Raji (cell line): ENCODE data around the gene XPO5.

Experiments
- POLR2A ChIP-seq: IDR thresholded peaks from 2 replicates; pipeline ENCODE4 v1.6.1; 2011; ENCODE audit warnings: low read depth, low read length, control low read depth; ENCODE audit not compliant: insufficient read depth

XPO5 gene

DNA sequence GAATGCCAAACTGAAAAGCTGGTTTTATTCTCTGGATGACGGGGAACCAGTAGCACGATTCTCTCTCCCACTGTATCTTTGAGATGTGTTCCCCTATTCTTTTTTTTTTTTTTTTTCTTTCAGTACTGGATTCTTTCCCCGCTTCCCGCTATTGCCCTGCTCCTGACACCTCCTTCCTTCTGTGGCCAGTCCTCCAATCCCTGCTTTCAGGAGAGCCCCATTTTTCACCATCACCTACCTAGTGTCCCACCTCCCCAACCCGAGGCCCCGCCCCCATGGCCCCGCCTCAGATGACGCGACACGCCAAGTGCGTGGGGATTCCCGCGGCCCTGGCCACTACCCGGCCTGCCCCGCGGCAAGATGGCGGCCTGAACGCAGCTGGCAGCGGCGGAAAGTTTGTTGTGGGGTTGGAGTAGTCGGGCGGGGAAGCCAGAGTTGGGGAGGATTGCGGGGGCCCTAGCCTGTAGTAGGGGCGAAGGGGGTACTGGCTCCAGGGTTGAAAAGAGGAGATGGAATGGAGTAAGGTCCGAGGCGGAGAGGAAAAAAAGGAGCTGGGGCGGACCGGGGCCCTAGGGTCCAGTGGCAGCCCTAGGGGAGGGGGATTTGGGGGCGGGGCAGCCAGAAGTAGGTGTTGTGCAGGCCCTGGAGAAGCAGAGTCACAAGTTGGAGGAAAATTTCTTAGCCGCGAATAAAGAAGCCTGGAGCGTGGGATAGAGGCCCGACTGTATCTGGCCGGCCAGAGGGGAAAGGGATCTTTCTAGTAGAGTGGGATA is 98.4 kb downstream of the XPO5 start, which contains the start of gene TJAP1:
TSS of gene TJAP1 (plus strand) at position 336 of the 773 bp plus-strand sequence. CDS start 21,432 bp downstream, outside the sequence.
- TF ChIP-seq POLR2A: peak; percentile 76

DNA sequence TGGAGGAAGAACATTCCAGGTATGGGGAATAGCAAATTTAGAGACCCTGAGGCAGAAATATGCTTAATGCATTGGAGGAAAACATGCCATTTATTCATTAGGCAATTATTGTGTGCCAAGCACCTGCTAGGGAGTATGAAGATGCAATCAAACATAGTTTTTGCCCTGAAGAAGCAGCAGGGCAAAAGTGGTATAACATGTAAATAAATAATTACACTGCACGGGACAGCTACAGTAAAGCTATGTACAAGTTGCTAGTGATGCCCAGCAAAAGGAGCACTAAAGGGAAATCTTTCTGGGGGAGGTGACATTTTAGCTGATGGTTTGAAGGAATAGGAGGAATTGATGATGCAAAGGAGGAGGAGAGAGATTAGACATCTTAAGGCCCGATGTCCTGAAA is 99.1 kb downstream of the XPO5 start:
- TF ChIP-seq POLR2A: no peak

DNA sequence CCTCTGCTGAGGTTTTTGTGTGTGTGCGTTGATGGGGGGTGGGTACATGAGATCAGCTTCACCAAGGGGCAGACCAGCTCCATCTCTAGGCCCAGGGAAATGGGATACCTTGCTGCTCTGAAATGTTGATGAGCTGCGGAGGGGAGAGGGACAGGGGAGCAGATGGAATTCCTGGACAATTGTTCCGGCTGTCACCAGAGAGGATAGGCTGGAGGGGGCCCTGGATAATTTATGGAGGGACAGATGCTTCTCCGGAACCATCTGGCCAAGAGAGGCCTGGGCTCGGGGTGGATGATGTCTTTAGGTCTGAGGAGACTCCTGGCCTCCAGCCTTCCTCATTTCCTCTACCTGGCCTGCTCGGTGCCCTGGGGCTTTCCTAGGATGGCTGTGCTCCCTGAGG is 100.3 kb downstream of the XPO5 start:
- TF ChIP-seq POLR2A: no peak

DNA sequence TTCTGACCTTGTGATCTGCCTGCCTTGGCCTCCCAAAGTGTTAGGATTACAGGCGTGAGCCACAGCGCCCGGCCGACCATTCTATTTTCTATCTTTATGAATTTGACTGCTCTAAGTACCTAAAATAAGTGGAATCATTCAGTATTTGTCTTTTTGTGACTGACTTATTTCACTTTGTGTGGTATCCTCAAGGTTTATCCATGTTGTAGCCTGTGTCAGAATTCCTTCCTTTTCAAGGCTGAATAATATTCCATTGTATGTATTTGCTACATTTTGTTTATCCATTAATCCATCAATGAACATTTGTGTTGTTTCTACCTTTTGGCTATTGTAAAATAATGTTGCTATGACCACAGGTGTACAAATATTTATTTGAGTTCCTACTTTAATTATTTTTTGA is 103.3 kb downstream of the XPO5 start:
- no peak for TF ChIP-seq POLR2A
